NCI-H1930 (cell line): ENCODE measurements around the gene CACNA2D2.

Experiments
- DNase-seq, 2 experiments: peaks; one replicate each; lab custom pipeline; 2025; lab: John Stamatoyannopoulos, UW

CACNA2D2 gene

GRCh38 chr3:50347187-50347813, 156.1 kb downstream of the CACNA2D2 start:
- peak in 1 of 2 experiments; percentile 29 for DNase-seq

GRCh38 chr3:50345586-50346234, 157.7 kb downstream of the CACNA2D2 start, which contains the start of gene ZMYND10:
Gene ZMYND10, minus strand, starts transcription at chr3:50345732. Its CDS starts 153 bp downstream, at chr3:50345579.
- peak in 1 of 2 experiments; percentile 48 for DNase-seq

- no peak for DNase-seq
Measured at GRCh38 chr3:50345008-50345407, 158.4 kb downstream of the CACNA2D2 start.

GRCh38 chr3:50342813-50343633, 160.4 kb downstream of the CACNA2D2 start:
- DNase-seq: no peak

GRCh38 chr3:50341996-50342650, 161.3 kb downstream of the CACNA2D2 start:
- no peak for DNase-seq

- DNase-seq: no peak
Measured at GRCh38 chr3:50341537-50341936, 161.9 kb downstream of the CACNA2D2 start.

GRCh38 chr3:50340448-50341329, 162.7 kb downstream of the CACNA2D2 start, which contains the start of gene RASSF1:
Gene RASSF1, minus strand, starts transcription at chr3:50340836. Its CDS starts 31 bp downstream, at chr3:50340805.
- no peak for DNase-seq

- DNase-seq: no peak
Measured at GRCh38 chr3:50340147-50340447, 163.3 kb downstream of the CACNA2D2 start.

GRCh38 chr3:50339485-50340146, 163.8 kb downstream of the CACNA2D2 start:
- no peak for DNase-seq

- DNase-seq: no peak
Measured at GRCh38 chr3:50338965-50339364, 164.5 kb downstream of the CACNA2D2 start.

GRCh38 chr3:50337175-50337861, 166.1 kb downstream of the CACNA2D2 start:
- peak; percentile 93 to 95 for DNase-seq

GRCh38 chr3:50336452-50337174, 166.8 kb downstream of the CACNA2D2 start:
- no peak for DNase-seq

- no peak for DNase-seq
Measured at GRCh38 chr3:50334339-50335075, 168.9 kb downstream of the CACNA2D2 start.

- no peak for DNase-seq
Measured at GRCh38 chr3:50333744-50334328, 169.6 kb downstream of the CACNA2D2 start.

GRCh38 chr3:50331364-50331907, 172.0 kb downstream of the CACNA2D2 start:
- DNase-seq: no peak

- no peak for DNase-seq
Measured at GRCh38 chr3:50330330-50330729, 173.1 kb downstream of the CACNA2D2 start.

- DNase-seq: peak; percentile 90
Measured at GRCh38 chr3:50327943-50328691, 175.3 kb downstream of the CACNA2D2 start, which contains the start of gene TUSC2. Gene TUSC2, minus strand, starts transcription at chr3:50328223. Its CDS starts 124 bp downstream, at chr3:50328099.
